Measurements from ENCODE around the gene GGCT. TPM values are rescaled to one million over a fixed set of nuclear protein-coding genes. Genes with fewer than 3 reads are reported as not detected.

The GGCT gene
- total and polyA plus RNA-seq, 9 donors, result 17.9 to 36.1 (median 25.7) TPM

DNA sequence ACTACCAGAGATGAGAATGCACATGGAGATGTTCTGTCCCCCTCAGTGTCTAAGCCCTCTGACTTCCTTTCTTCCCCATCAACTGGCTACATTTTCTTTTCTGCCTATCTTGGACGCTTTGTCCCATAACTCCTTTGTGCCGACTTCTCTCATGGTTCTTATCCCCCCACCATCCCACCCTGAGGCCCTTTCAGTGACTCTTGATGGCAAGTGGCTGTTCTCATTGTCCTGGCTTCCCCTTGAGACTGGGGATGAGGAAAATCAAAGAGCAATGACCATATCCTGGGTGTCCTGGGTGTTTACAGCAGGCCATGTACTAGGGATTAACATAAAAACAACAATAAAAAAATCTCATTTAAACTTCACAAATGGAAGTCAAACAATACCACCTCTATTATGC, 18.8 kb upstream of the GGCT start:
- no peaks in the 10 kb centered on the region for H3K27me3 ChIP-seq
- H3K4me1 ChIP-seq (ENCODE audit: insufficient read depth), result no peaks in the 10 kb centered on the region
- H3K27ac ChIP-seq, result no peak overlapping the region
- no peak for DNase-seq
- H3K4me3 ChIP-seq, result no peak overlapping the region
- no peaks in the 10 kb centered on the region for H3K36me3 ChIP-seq
- 89 to 97% (median 92%) methylated on average over 2 of the region's 2 CpGs for WGBS, 3 donors
- intact Hi-C loops (cut with DNase I), result no loop called here
- TF ChIP-seq EP300 (IDR thresholded peaks at IDR 0.05) (no peak), POLR2A (IDR thresholded peaks at IDR 0.05) (no peak), CTCF (IDR thresholded peaks at IDR 0.05) (no peak)
- no peaks in the 10 kb centered on the region for H3K9me3 ChIP-seq

GRCh38 chr7:30522159-30522558, 17.5 kb upstream of the GGCT start:
- no peaks in the 10 kb centered on the region for H3K27me3 ChIP-seq
- intact Hi-C loops (cut with DNase I), result no loop called here
- no peak for TF ChIP-seq CTCF (IDR thresholded peaks at IDR 0.05)
- TF ChIP-seq POLR2A (IDR thresholded peaks at IDR 0.05), result no peak
- TF ChIP-seq EP300 (IDR thresholded peaks at IDR 0.05), result no peak
- DNase-seq, result no peak
- no peak overlapping the region for H3K27ac ChIP-seq
- 96 to 99% (median 98%) methylated on average over 3 of the region's 3 CpGs for WGBS, 3 donors
- no peaks in the 10 kb centered on the region for H3K4me1 ChIP-seq (ENCODE audit: insufficient read depth)
- no peaks in the 10 kb centered on the region for H3K9me3 ChIP-seq
- no peak overlapping the region for H3K4me3 ChIP-seq
- H3K36me3 ChIP-seq, result no peaks in the 10 kb centered on the region

GRCh38 chr7:30521532-30521931, 16.9 kb upstream of the GGCT start:
- 47 to 55% (median 52%) methylated on average over 1 of the region's 1 CpG for WGBS, 3 donors
- Histone ChIP-seq H3K27me3 (no peaks in the 10 kb centered on the region), H3K36me3 (no peaks in the 10 kb centered on the region), H3K27ac (no peak overlapping the region), H3K4me1 (ENCODE audit: insufficient read depth) (no peaks in the 10 kb centered on the region), H3K4me3 (no peak overlapping the region), H3K9me3 (no peaks in the 10 kb centered on the region)
- DNase-seq, result no peak
- intact Hi-C loops (cut with DNase I), result no loop called here
- no peak for TF ChIP-seq POLR2A (IDR thresholded peaks at IDR 0.05)

GRCh38 chr7:30519122-30519521, 14.5 kb upstream of the GGCT start:
- intact Hi-C loops (cut with DNase I), result no loop called here
- TF ChIP-seq EP300 (IDR thresholded peaks at IDR 0.05) (no peak), CTCF (IDR thresholded peaks at IDR 0.05) (no peak), POLR2A (IDR thresholded peaks at IDR 0.05) (no peak)
- Histone ChIP-seq H3K36me3 (no peaks in the 10 kb centered on the region), H3K27me3 (no peaks in the 10 kb centered on the region), H3K27ac (no peak overlapping the region), H3K4me1 (ENCODE audit: insufficient read depth) (no peaks in the 10 kb centered on the region), H3K9me3 (no peaks in the 10 kb centered on the region), H3K4me3 (no peak overlapping the region)
- WGBS, 3 donors, result 97 to 99% (median 99%) methylated on average over 3 of the region's 3 CpGs
- DNase-seq, result no peak

DNA sequence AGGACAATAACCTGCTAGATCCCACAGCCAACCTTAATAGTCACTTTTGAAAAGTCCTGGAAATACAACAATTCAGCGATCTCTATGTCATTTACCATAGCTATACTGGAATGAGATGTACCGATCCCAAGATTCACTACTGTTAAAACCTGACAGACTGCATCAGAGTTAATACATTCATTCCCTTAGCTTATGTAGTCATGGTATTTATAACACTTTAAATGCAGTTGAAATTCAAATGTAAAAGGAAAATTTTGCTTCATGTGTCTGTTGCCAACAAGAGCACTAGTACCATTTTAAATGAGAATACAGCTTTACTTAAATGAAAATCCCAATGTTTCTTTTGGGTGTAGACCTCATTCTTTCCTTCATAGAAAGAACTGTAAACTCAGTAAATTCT, 11.1 kb upstream of the GGCT start:
- no peak for TF ChIP-seq POLR2A (IDR thresholded peaks at IDR 0.05)
- no peak for TF ChIP-seq EP300 (IDR thresholded peaks at IDR 0.05)
- TF ChIP-seq CTCF (IDR thresholded peaks at IDR 0.05), result no peak
- WGBS, 3 donors, result 97 to 99% (median 98%) methylated on average over 2 of the region's 2 CpGs
- Histone ChIP-seq H3K27ac (no peak overlapping the region), H3K27me3 (no peaks in the 10 kb centered on the region), H3K9me3 (no peaks in the 10 kb centered on the region), H3K36me3 (no peaks in the 10 kb centered on the region), H3K4me1 (ENCODE audit: insufficient read depth) (no peaks in the 10 kb centered on the region), H3K4me3 (no peak overlapping the region)
- intact Hi-C loops (cut with DNase I), result no loop called here
- no peak for DNase-seq
